Measurements from ENCODE around the gene CUX1.

CUX1 gene

DNA sequence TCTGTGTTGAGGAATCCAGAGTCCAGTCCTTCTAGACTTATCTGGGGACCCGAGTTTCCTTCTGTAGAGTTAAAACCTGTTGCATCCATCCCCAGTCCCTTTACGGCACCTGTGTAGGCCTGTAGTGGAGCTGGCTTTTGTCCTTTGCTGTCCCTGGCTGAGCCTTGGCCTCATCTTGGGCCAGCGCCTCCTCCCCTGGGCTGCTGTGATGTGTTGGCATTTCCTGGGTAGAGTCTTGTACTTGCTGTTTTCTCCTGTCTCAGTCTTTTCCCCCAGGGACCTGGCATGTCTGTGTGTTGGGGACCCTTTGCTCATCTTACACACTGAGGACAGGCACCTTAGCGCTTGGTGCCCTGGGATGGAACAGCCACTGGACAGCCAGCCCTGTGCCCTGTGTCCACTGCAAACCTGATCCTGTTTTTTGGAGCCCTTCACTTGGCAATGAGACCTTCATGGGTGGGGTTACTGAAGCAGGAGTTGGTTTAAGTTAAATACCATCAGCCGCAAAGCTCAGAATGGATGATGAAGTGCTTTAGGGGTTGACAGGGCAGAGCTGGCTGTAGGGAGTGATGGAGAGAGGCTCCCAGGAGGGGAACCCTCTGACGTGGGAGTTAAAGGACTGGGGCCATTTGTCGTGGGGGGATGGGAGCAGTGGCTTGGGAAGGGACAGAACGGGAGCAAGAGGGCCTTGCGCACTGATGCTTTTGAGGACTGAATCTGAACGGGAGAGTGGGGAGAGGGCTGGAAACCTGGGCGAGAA, 50.9 kb downstream of the CUX1 start:
- DNase-seq (ENCODE audit: low read depth): no peak
- no peak for TF ChIP-seq CTCF (IDR thresholded peaks at IDR 0.05; ENCODE audit: control insufficient read depth, extremely low read depth, insufficient read depth)

DNA sequence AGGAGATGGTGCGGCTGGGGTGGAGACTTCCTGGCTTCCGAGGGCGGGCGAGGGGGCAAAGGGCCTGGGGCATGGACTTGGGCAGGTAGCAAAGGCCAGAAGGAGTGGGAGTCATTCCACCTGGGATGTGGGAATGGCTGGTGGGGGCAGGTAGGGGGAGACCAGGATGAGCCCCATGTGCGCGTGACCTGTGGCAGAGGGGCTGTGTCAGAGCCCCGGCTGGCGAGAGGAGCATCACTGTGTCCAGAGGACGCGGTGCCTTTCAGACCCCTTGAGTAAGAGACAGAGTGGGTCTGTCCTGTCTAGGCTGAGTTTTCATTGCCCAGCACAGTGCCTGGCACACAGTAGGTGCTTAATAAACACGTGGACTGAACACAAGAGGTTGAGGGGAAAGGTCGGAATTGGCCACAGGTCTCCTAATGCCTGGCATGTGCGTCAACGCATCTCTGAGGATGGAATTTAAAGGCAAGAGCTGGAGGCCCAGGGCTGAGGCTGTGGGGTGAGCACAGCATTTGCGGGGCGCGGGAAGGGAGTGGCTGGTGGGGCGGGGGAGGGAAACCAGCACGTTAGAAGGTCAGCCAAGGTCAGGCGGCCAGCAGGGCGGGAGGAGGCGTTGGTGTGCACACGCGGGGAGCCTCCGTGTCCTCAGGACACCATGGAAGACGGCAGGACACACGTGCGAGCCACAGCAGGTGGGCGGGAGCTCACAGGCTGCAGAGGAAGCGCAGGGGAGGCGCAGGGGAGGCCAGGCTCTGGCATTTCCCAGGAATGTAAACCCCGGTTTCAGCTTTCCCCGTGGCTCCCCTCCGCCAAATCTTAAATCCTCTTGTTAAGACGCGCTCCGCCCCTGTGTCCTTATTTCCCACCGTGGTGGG, 51.8 kb downstream of the CUX1 start:
- no peak overlapping the region for H3K4me3 ChIP-seq (ENCODE audit: low read depth, low read length)
- TF ChIP-seq CTCF (IDR thresholded peaks at IDR 0.05; ENCODE audit: control insufficient read depth, extremely low read depth, insufficient read depth): no peak

More for the DNA sequence above, 50.9 kb downstream of the CUX1 start:
- no peak overlapping the region for H3K4me3 ChIP-seq (ENCODE audit: low read depth, low read length)

GRCh38 chr7:101869901-101870290, 52.5 kb downstream of the CUX1 start:
- TF ChIP-seq CTCF (IDR thresholded peaks at IDR 0.05; ENCODE audit: control insufficient read depth, extremely low read depth, insufficient read depth): no peak
- H3K4me3 ChIP-seq (ENCODE audit: low read depth, low read length): no peak overlapping the region
- DNase-seq (ENCODE audit: low read depth): no peak

More for the DNA sequence above, 51.8 kb downstream of the CUX1 start:
- no peak for DNase-seq (ENCODE audit: low read depth)

GRCh38 chr7:101870361-101871062, 53.1 kb downstream of the CUX1 start:
- TF ChIP-seq CTCF (IDR thresholded peaks at IDR 0.05; ENCODE audit: control insufficient read depth, extremely low read depth, insufficient read depth): peak; percentile 34
- H3K4me3 ChIP-seq (ENCODE audit: low read depth, low read length): no peak overlapping the region
- DNase-seq (ENCODE audit: low read depth): no peak

- no peak for TF ChIP-seq CTCF (IDR thresholded peaks at IDR 0.05; ENCODE audit: control insufficient read depth, extremely low read depth, insufficient read depth)
- no peak overlapping the region for H3K4me3 ChIP-seq (ENCODE audit: low read depth, low read length)
Observed at GRCh38 chr7:101871351-101871750, 53.9 kb downstream of the CUX1 start.

DNA sequence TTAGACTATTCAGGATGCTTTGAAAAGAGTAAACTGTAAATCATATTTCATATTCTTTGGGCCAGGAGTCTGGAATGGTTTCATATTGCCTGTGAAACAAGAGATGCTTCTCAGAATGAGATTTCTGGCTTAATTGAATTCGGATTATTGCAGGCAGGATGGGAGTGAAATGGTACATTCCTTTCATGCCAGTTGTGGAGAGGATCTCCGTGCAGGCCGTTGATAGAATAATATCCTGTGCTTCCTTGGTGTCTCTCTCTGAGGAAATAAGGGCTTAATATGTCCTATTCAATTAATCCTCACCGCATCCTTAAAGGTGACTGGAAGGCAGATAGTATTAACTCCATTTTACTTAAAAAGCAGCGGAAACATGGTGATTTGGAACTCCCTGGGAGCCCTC, 56.6 kb downstream of the CUX1 start:
- no peak overlapping the region for H3K4me3 ChIP-seq (ENCODE audit: low read depth, low read length)
- no peak for TF ChIP-seq CTCF (IDR thresholded peaks at IDR 0.05; ENCODE audit: control insufficient read depth, extremely low read depth, insufficient read depth)
- no peak for DNase-seq (ENCODE audit: low read depth)

More at GRCh38 chr7:101871351-101871750, 53.9 kb downstream of the CUX1 start:
- no peak for DNase-seq (ENCODE audit: low read depth)
